OCI-LY7 (cell line): ENCODE results near the gene SLC6A6. TPM values are rescaled to one million over a fixed set of nuclear protein-coding genes. Genes with fewer than 3 reads are reported as not detected.

Experiments used
- BruUV-seq: library from RNA; stranded (reverse); fragments of 400-500 nt; replicated peaks from 2 replicates; lab custom pipeline; 2021; lab: Mats Ljungman, UMichigan
- CTCF ChIA-PET: fragments of 300-600 bp; sonication (Branson Sonifier 250); formaldehyde crosslinking; loops from one replicate; lab custom pipeline; 2022; ENCODE audit warnings: antibody characterized with exemption; ENCODE audit not compliant: unreplicated experiment; lab: Charles Lee
- POLR2A ChIA-PET: fragments of 300-600 bp; sonication (Branson Sonifier 250); formaldehyde crosslinking; loops from one replicate; lab custom pipeline; 2022; ENCODE audit warnings: antibody characterized with exemption; lab: Charles Lee
- DNase-seq: peaks from one replicate; pipeline ENCODE4 v3.0.0-alpha.2; 2015; ENCODE audit warnings: low spot score
- H2AFZ ChIP-seq: fragments of 200-600 bp; sonication (generic), shearing (Covaris generic); 2 replicates; pipeline ENCODE4 v1.6.1; 2014; ENCODE audit warnings: mild to moderate bottlenecking, antibody characterized with exemption, low read length, moderate library complexity
- H3K27ac ChIP-seq: fragments of 200-600 bp; sonication (generic); 2 replicates; pipeline ENCODE4 v1.5.1; 2014; ENCODE audit warnings: mixed run types, low read depth, mild to moderate bottlenecking, moderate library complexity, low read length, inconsistent platforms; ENCODE audit not compliant: poor library complexity, severe bottlenecking
- H3K36me3 ChIP-seq: fragments of 200-600 bp; sonication (generic); 2 replicates; pipeline ENCODE4 v1.6.1; 2014; ENCODE audit warnings: mild to moderate bottlenecking, antibody characterized with exemption, low read length, moderate library complexity, mixed read lengths; ENCODE audit not compliant: insufficient read depth
- H3K4me1 ChIP-seq: fragments of 200-600 bp; sonication (generic); 2 replicates; pipeline ENCODE4 v1.5.1; 2014; ENCODE audit warnings: mild to moderate bottlenecking, low read length; ENCODE audit not compliant: insufficient read depth, poor library complexity, severe bottlenecking
- H3K4me2 ChIP-seq: fragments of 200-600 bp; sonication (generic); 2 replicates; pipeline ENCODE4 v1.6.1; 2014; ENCODE audit warnings: mild to moderate bottlenecking, low read length
- H3K4me3 ChIP-seq: fragments of 200-600 bp; sonication (generic); 2 replicates; pipeline ENCODE4 v1.5.1; 2014; ENCODE audit warnings: mild to moderate bottlenecking, low read depth, low read length; ENCODE audit not compliant: poor library complexity, severe bottlenecking
- H3K79me2 ChIP-seq: fragments of 200-600 bp; sonication (generic); 2 replicates; pipeline ENCODE4 v1.6.1; 2016; ENCODE audit warnings: low read depth, mild to moderate bottlenecking, low read length, moderate library complexity, mixed read lengths; ENCODE audit not compliant: insufficient read depth
- H3K9me2 ChIP-seq: fragments of 200-600 bp; sonication (generic); 2 replicates; pipeline ENCODE4 v1.6.1; 2016; ENCODE audit warnings: mild to moderate bottlenecking, low read length, mixed read lengths; ENCODE audit not compliant: insufficient read depth
- H3K9me3 ChIP-seq: fragments of 200-600 bp; sonication (generic); 2 replicates; pipeline ENCODE4 v1.6.1; 2014; ENCODE audit warnings: mild to moderate bottlenecking, mixed run types, low read length, mixed read lengths
- H4K20me1 ChIP-seq: fragments of 200-600 bp; sonication (generic); 2 replicates; pipeline ENCODE4 v1.6.1; 2014; ENCODE audit warnings: mild to moderate bottlenecking, antibody characterized with exemption, low read length, moderate library complexity, mixed read lengths; ENCODE audit not compliant: insufficient read depth
- CTCF ChIP-seq: fragments of 200-600 bp; sonication (generic); conservative IDR thresholded peaks from 2 replicates; pipeline ENCODE4 v1.5.1; 2014; ENCODE audit warnings: mild to moderate bottlenecking, antibody characterized with exemption, low read length, moderate library complexity, mixed read lengths
- EZH2phosphoT487 ChIP-seq: fragments of 200-600 bp; sonication (generic); IDR thresholded peaks from 2 replicates; pipeline ENCODE4 v1.6.1; 2018; ENCODE audit warnings: low read depth, borderline replicate concordance, mild to moderate bottlenecking, mixed run types, antibody characterized with exemption, low read length, moderate library complexity, mixed read lengths
- intact Hi-C: fragments of 100-400 bp; cut with micrococcal nuclease; formaldehyde crosslinking; loops from one replicate; pipeline ENCODE4 v1.10.0; 2022; ENCODE audit not compliant: unreplicated experiment
- total RNA-seq, 2 experiments: library from RNA; depleted of rRNA in 1 of 2; stranded (reverse); fragments of >200 nt in 1 of 2; shearing (Covaris generic) in 1 of 2; gene quantifications; 2 replicates each; pipeline ENCODE4 v1.2.3, GENCODE V29; 2014 to 2022

SLC6A6 gene
- total RNA-seq, 2 experiments from 2014 or later, result 43.0 to 51.8 TPM

DNA sequence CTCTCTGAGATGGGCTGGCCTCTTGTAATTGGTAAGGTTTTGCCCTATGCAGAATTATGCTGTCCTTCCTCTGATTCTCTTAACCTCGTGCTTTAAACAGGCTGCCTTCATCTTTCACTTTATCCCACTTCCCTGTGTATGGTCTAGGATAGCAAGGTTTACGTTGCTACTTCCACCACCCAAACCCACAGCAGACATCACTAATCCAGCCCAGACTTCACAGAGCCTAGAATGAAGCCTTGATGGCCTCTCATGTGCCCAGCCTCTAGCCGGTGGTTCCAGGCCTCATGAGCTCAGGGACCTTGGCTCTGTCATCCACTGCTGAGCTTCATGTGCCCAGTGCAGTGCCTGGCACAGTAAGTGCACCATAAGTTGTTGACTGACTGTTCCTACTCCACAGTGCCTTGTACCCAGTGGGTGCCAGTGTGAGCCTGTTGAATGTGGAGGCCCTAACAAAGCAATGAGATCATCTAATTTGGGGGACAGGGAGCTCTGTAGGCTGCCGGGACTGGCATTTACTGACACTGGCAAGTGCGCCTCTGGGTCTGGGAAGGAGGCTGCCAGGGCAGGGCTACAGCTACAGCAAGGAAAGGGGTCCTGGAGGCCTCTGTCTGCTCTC lies 12.5 kb downstream of the SLC6A6 start:
- BruUV-seq, result no TSS peak
- Histone ChIP-seq H3K4me2 (no peak overlapping the region), H3K79me2 (peaks cover 64% of the 10 kb centered on the region), H3K4me1 (peaks cover 50% of the 10 kb centered on the region), H2AFZ (no peak overlapping the region), H3K4me3 (no peak overlapping the region), H3K27ac (no peak overlapping the region), H3K36me3 (peaks cover 93% of the 10 kb centered on the region), H4K20me1 (peaks cover 22% of the 10 kb centered on the region; the same call in 1 of the 2 replicates), H3K9me2 (no peaks in the 10 kb centered on the region), H3K9me3 (no peaks in the 10 kb centered on the region)
- intact Hi-C loops, result no loop called here
- ChIA-PET CTCF (interaction anchor here (0.6 to 1.2 kb wide), 2 partner anchors 11 to 50 kb away, joined by 3 to 5 read pairs; no protein-coding TSS in a partner anchor), POLR2A (interaction anchor here (0.7 to 1.8 kb wide), 6 partner anchors 10 to 608 kb away, joined by 3 to 7 read pairs (median 5); no protein-coding TSS in a partner anchor)
- no peak for DNase-seq
- TF ChIP-seq EZH2phosphoT487 (no peak), CTCF (no peak)

- DNase-seq, result no peak
- no peak for TF ChIP-seq EZH2phosphoT487
- TF ChIP-seq CTCF, result no peak
- intact Hi-C loops, result no loop called here
Measured at GRCh38 chr3:14415501-14415900, 13.1 kb downstream of the SLC6A6 start.

DNA sequence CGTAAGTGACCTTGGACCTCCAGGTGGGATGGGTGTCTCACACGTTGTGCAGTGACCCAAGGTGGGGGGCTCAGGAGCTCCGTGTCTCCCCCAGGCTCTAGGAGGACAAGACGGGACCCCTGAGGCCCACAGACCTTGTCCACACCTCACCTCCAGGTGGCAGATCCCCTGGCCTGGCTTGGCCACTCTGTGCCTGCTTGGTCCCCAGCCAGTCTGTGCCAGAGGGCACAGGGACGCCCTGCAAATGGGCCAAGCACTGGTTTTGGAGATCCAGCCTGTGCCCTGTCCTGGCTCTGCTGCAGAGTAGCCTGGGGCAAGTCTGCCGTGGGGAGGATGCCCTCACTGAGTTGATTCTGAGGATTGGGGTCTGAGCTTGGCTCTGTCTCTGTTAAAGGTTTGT lies 14.0 kb downstream of the SLC6A6 start:
- H3K9me2 ChIP-seq, result no peaks in the 10 kb centered on the region
- BruUV-seq, result no TSS peak
- H3K79me2 ChIP-seq, result peaks cover 53% of the 10 kb centered on the region
- no peak overlapping the region for H3K27ac ChIP-seq
- ChIA-PET POLR2A (interaction anchor here (0.6 to 1.8 kb wide), 3 partner anchors 8 to 670 kb away, joined by 3 to 7 read pairs (median 5); no protein-coding TSS in a partner anchor), CTCF (interaction anchor here (0.7 kb wide), 1 partner anchor 10 kb away, joined by 3 read pairs; no protein-coding TSS in a partner anchor)
- no peaks in the 10 kb centered on the region for H3K9me3 ChIP-seq
- peaks cover 92% of the 10 kb centered on the region for H3K36me3 ChIP-seq
- no peak overlapping the region for H3K4me3 ChIP-seq
- H3K4me2 ChIP-seq, result no peak overlapping the region
- TF ChIP-seq EZH2phosphoT487, result no peak
- no peak for TF ChIP-seq CTCF
- peaks cover 35% of the 10 kb centered on the region for H3K4me1 ChIP-seq
- H4K20me1 ChIP-seq, result peaks cover 14% of the 10 kb centered on the region; the same call in 1 of the 2 replicates
- intact Hi-C loops, result no loop called here
- DNase-seq, result no peak
- H2AFZ ChIP-seq, result no peak overlapping the region

More at GRCh38 chr3:14415501-14415900, 13.1 kb downstream of the SLC6A6 start:
- H3K9me2 ChIP-seq, result no peaks in the 10 kb centered on the region
- POLR2A ChIA-PET, result interaction anchor here (0.7 to 1.8 kb wide), 6 partner anchors 9 to 607 kb away, joined by 3 to 7 read pairs (median 5); no protein-coding TSS in a partner anchor
- peaks cover 44% of the 10 kb centered on the region for H3K4me1 ChIP-seq
- no peak overlapping the region for H3K4me2 ChIP-seq
- peaks cover 59% of the 10 kb centered on the region for H3K79me2 ChIP-seq
- CTCF ChIA-PET, result interaction anchor here (1.2 kb wide), 1 partner anchor 10 kb away, joined by 3 read pairs; no protein-coding TSS in a partner anchor
- no peak overlapping the region for H2AFZ ChIP-seq
- peaks cover 17% of the 10 kb centered on the region; the same call in 1 of the 2 replicates for H4K20me1 ChIP-seq
- H3K36me3 ChIP-seq, result peaks cover 92% of the 10 kb centered on the region
- no peak overlapping the region for H3K27ac ChIP-seq
- BruUV-seq, result no TSS peak
- no peak overlapping the region for H3K4me3 ChIP-seq
- H3K9me3 ChIP-seq, result no peaks in the 10 kb centered on the region
